Natural killer cell (primary cell): ENCODE measurements around the gene RTF2. TPM values are rescaled to one million over a fixed set of nuclear protein-coding genes. Genes with fewer than 3 reads are reported as not detected.
A peak's percentile ranks its signal among the peaks of the same experiment; 100 is the strongest.

Experiments
- ATAC-seq, 3 donors: fragments of 150-1000 bp in 2 of 3; fragments of 200-7000 bp in 1 of 3; cut with Tn5 transposase; 1 replicate in 1 of 3; 2 replicates in 2 of 3; pipeline ENCODE4 v1.10.0; 2021; ENCODE audit warnings: mild to moderate bottlenecking in 2 of 3, moderate library complexity in 2 of 3
- DNase-seq, 2 donors: peaks; one replicate each; pipeline versions ENCODE4 v3.0.0 to v3.0.0-alpha.2; 2013 to 2021; ENCODE audit warnings: mixed read lengths in 1 of 2
- H3K27ac ChIP-seq: one replicate; pipeline ENCODE4 v1.5.1; 2013; ENCODE audit warnings: mild to moderate bottlenecking, low read length
- H3K27me3 ChIP-seq: one replicate; pipeline ENCODE4 v1.6.1; 2013; ENCODE audit warnings: low read length; ENCODE audit not compliant: control insufficient read depth, insufficient read depth
- H3K36me3 ChIP-seq: one replicate; pipeline ENCODE4 v1.6.1; 2013; ENCODE audit warnings: low read length; ENCODE audit not compliant: control insufficient read depth, insufficient read depth
- H3K4me1 ChIP-seq: one replicate; pipeline ENCODE4 v1.6.1; 2013; ENCODE audit warnings: low read length; ENCODE audit not compliant: control insufficient read depth, insufficient read depth
- H3K4me3 ChIP-seq: one replicate; pipeline ENCODE4 v1.5.1; 2013; ENCODE audit warnings: low read length
- H3K9me3 ChIP-seq: one replicate; pipeline ENCODE4 v1.6.1; 2013; ENCODE audit warnings: low read length; ENCODE audit not compliant: control insufficient read depth, insufficient read depth
- H3K27ac Mint-ChIP-seq, 2 donors: one replicate each; pipeline ENCODE4 v1.8.0; 2022; ENCODE audit warnings: mild to moderate bottlenecking in 2 of 2, mixed read lengths in 2 of 2, moderate library complexity in 1 of 2
- H3K27me3 Mint-ChIP-seq, 2 donors: one replicate each; pipeline ENCODE4 v1.8.0; 2022; ENCODE audit warnings: low read depth in 2 of 2, mixed read lengths in 2 of 2
- H3K36me3 Mint-ChIP-seq: one replicate; pipeline ENCODE4 v1.8.0; 2022; ENCODE audit warnings: mixed read lengths
- H3K4me1 Mint-ChIP-seq, 2 donors: one replicate each; pipeline ENCODE4 v1.8.0; 2022; ENCODE audit warnings: mixed read lengths in 2 of 2
- H3K4me3 Mint-ChIP-seq: one replicate; pipeline ENCODE4 v1.8.0; 2022; ENCODE audit warnings: mild to moderate bottlenecking, moderate library complexity, mixed read lengths
- H3K9me3 Mint-ChIP-seq, 2 donors: one replicate each; pipeline ENCODE4 v1.8.0; 2022; ENCODE audit warnings: mixed read lengths in 2 of 2
- WGBS: methylation state at CpG from one replicate; pipeline ENCODE4 v1.1.7; 2013; ENCODE audit warnings: missing lambda C conversion rate; ENCODE audit not compliant: insufficient coverage; 5-methylcytosine and 5-hydroxymethylcytosine counted together
- intact Hi-C: fragments of 100-400 bp; cut with micrococcal nuclease; formaldehyde crosslinking; loops from one replicate; pipeline ENCODE4 v1.14.2; 2022
- total RNA-seq, 4 donors: library from RNA; stranded (reverse); fragments of 120-200 nt in 1 of 4; gene quantifications; one replicate each; pipeline versions ENCODE4 v1.2.3 to v1.2.4, GENCODE V29; 2013 to 2022
- TF ChIP-seq, protein P1 (sequence below): fragments of 200-600 bp; IDR thresholded peaks from one replicate; pipeline ENCODE4 v1.8.0; 2022; ENCODE audit warnings: antibody characterized with exemption

RTF2 gene, protein sequence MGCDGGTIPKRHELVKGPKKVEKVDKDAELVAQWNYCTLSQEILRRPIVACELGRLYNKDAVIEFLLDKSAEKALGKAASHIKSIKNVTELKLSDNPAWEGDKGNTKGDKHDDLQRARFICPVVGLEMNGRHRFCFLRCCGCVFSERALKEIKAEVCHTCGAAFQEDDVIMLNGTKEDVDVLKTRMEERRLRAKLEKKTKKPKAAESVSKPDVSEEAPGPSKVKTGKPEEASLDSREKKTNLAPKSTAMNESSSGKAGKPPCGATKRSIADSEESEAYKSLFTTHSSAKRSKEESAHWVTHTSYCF
- 10 to 100 TPM; 81.5 to 89.1 (median 83.4) TPM for total RNA-seq
- 97.1 TPM for total RNA-seq (2013)

DNA sequence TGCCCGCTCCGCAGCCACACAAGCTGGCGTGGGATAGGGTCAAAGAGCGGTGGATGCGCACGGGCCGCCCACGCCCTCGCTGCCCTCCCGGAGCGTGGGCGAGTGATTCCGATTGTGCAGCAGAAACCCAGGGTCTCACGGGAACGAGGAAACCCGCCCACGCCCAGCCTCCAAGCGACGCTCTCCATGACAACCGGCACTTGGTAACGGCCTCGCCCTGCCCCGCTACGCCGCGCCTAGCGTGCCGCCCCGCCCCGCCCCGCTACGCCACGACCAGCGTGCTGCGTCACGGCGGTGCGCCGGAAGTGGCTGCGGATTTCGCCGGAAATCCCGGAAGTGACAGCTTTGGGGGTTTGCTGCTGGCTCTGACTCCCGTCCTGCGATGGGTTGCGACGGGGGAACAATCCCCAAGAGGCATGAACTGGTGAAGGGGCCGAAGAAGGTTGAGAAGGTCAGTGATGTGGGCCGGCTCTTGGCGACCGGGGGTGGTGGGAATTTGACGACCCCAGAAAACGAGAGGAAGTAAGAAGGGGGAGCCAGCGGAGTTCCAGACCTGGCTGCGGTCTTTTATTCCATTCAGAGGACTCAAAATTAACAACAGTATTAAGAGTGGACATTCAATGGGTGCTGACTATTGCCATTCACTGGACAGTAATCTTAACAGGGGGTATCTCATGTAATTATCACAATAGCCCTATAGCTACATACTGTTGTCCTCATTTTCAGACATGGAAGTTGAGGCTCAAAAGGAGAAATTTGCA, at the start of gene RTF2:
TSS of gene RTF2 (plus strand) at position 312 of the 761 bp plus-strand sequence. CDS start at position 383, 71 bp downstream.
- Mint-ChIP-seq H3K36me3 (no peaks in the 10 kb centered on the region), H3K4me1 (peaks cover 37 to 45% of the 10 kb centered on the region in 2 donors), H3K27ac (peak within 1 kb of the TSS; percentile 98 to 100), H3K9me3 (no peaks in the 10 kb centered on the region), H3K27me3 (no peaks in the 10 kb centered on the region), H3K4me3 (peak within 1 kb of the TSS; percentile 99)
- Histone ChIP-seq H3K4me1 (peaks cover 28% of the 10 kb centered on the region), H3K36me3 (peaks cover 8% of the 10 kb centered on the region), H3K27ac (peak within 1 kb of the TSS; percentile 97), H3K27me3 (no peaks in the 10 kb centered on the region), H3K9me3 (no peaks in the 10 kb centered on the region), H3K4me3 (peak within 1 kb of the TSS; percentile 95)
- intact Hi-C loops: loop anchor here (1.0 kb wide), 3 partner anchors 28 to 76 kb away; partner anchors contain the start of genes AURKA and CSTF1
- TF ChIP-seq, protein P1, sequence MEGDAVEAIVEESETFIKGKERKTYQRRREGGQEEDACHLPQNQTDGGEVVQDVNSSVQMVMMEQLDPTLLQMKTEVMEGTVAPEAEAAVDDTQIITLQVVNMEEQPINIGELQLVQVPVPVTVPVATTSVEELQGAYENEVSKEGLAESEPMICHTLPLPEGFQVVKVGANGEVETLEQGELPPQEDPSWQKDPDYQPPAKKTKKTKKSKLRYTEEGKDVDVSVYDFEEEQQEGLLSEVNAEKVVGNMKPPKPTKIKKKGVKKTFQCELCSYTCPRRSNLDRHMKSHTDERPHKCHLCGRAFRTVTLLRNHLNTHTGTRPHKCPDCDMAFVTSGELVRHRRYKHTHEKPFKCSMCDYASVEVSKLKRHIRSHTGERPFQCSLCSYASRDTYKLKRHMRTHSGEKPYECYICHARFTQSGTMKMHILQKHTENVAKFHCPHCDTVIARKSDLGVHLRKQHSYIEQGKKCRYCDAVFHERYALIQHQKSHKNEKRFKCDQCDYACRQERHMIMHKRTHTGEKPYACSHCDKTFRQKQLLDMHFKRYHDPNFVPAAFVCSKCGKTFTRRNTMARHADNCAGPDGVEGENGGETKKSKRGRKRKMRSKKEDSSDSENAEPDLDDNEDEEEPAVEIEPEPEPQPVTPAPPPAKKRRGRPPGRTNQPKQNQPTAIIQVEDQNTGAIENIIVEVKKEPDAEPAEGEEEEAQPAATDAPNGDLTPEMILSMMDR: no peak
- ATAC-seq (peak; percentile 93 to 97 (median 93)), DNase-seq (peak; percentile 96 to 97)
- WGBS: 0% methylated on average over 55 of the region's 55 CpGs

GRCh38 chr20:56420028-56420427, 48.4 kb upstream of the RTF2 start:
- Histone ChIP-seq H3K27ac (no peak overlapping the region), H3K9me3 (no peaks in the 10 kb centered on the region), H3K4me3 (no peak overlapping the region), H3K36me3 (no peaks in the 10 kb centered on the region), H3K4me1 (peaks cover 52% of the 10 kb centered on the region), H3K27me3 (no peaks in the 10 kb centered on the region)
- intact Hi-C loops: no loop called here
- no peak for ATAC-seq
- no peak for DNase-seq
- no peaks in the 10 kb centered on the region for H3K36me3 Mint-ChIP-seq
- H3K27ac Mint-ChIP-seq: no peak overlapping the region
- H3K4me1 Mint-ChIP-seq: peaks cover 52 to 57% of the 10 kb centered on the region in 2 donors
- TF ChIP-seq, protein P1: no peak
- no peaks in the 10 kb centered on the region for H3K27me3 Mint-ChIP-seq
- no peaks in the 10 kb centered on the region for H3K9me3 Mint-ChIP-seq
- no peak overlapping the region for H3K4me3 Mint-ChIP-seq
- WGBS: 57% methylated on average over 1 of the region's 2 CpGs

- Histone ChIP-seq H3K36me3 (no peaks in the 10 kb centered on the region), H3K9me3 (no peaks in the 10 kb centered on the region), H3K27ac (no peak overlapping the region), H3K4me1 (peaks cover 43% of the 10 kb centered on the region), H3K27me3 (no peaks in the 10 kb centered on the region), H3K4me3 (no peak overlapping the region)
- peaks cover 46 to 54% of the 10 kb centered on the region in 2 donors for H3K4me1 Mint-ChIP-seq
- intact Hi-C loops: no loop called here
- 73% methylated on average over 9 of the region's 11 CpGs for WGBS
- no peaks in the 10 kb centered on the region for H3K36me3 Mint-ChIP-seq
- peak overlapping the region; percentile 36 to 56 for H3K27ac Mint-ChIP-seq
- DNase-seq (no peak), ATAC-seq (no peak)
- no peaks in the 10 kb centered on the region for H3K27me3 Mint-ChIP-seq
- H3K4me3 Mint-ChIP-seq: no peak overlapping the region
- TF ChIP-seq, protein P1: no peak
- H3K9me3 Mint-ChIP-seq: no peaks in the 10 kb centered on the region
These were observed 47.3 kb upstream of the RTF2 start for GRCh38 chr20:56420940-56421688.
